Inflammatory macrophage (primary cell): ENCODE measurements around the gene SOCS1.
A peak's percentile ranks its signal among the peaks of the same experiment; 100 is the strongest.
"Not testable (repeated sequence)": the region's sequence is repeated elsewhere in the genome, so short reads cannot be mapped to it uniquely, and the experiment has no call there.

Experiments
- DNase-seq, 2 donors: peaks; one replicate each; pipeline ENCODE4 v3.0.0-alpha.2; 2020 to 2022
- total RNA-seq, 18 experiments: gene quantifications; one replicate each; lab custom pipeline; 2026; ENCODE audit warnings: mixed read lengths in 6 of 18, inconsistent platforms in 2 of 18; lab: John Stamatoyannopoulos, UW

Gene SOCS1
- 0.41 to 36.1 (median 2.4) reads per million in 18 experiments for total RNA-seq

- DNase-seq: peak; percentile 83 to 91
These were observed at the start of gene SOCS1 for GRCh38 chr16:11255737-11256660. SOCS1 (minus strand) TSS chr16:11256204; CDS start chr16:11255478, 726 bp downstream.

- no peak for DNase-seq
These were observed 47.6 kb upstream of the SOCS1 start for GRCh38 chr16:11303405-11304138.

- no peak for DNase-seq
These were observed 47.0 kb upstream of the SOCS1 start for GRCh38 chr16:11302977-11303376.

GRCh38 chr16:11301645-11302501 is 45.9 kb upstream of the SOCS1 start:
- DNase-seq: no peak

- DNase-seq: no peak
These were observed 44.5 kb upstream of the SOCS1 start for GRCh38 chr16:11300560-11300892.

- no peak for DNase-seq
These were observed 44.0 kb upstream of the SOCS1 start for GRCh38 chr16:11299865-11300559.

GRCh38 chr16:11298950-11299547 is 43.0 kb upstream of the SOCS1 start:
- DNase-seq: not testable (repeated sequence)

GRCh38 chr16:11298143-11298900 is 42.3 kb upstream of the SOCS1 start:
- no peak for DNase-seq

- DNase-seq: peak; percentile 40 to 45
These were observed 41.6 kb upstream of the SOCS1 start for GRCh38 chr16:11297492-11298142.

- DNase-seq: no peak
These were observed 40.9 kb upstream of the SOCS1 start for GRCh38 chr16:11296706-11297491.

- no peak for DNase-seq
These were observed 40.3 kb upstream of the SOCS1 start for GRCh38 chr16:11296351-11296705.

- DNase-seq: no peak
These were observed 39.7 kb upstream of the SOCS1 start for GRCh38 chr16:11295672-11296071.

GRCh38 chr16:11292076-11292748 is 36.2 kb upstream of the SOCS1 start:
- DNase-seq: no peak

GRCh38 chr16:11291091-11291703 is 35.2 kb upstream of the SOCS1 start:
- DNase-seq: no peak

- DNase-seq: no peak
These were observed 34.3 kb upstream of the SOCS1 start for GRCh38 chr16:11290102-11290893.

GRCh38 chr16:11289696-11290095 is 33.7 kb upstream of the SOCS1 start:
- peak; percentile 50 to 75 for DNase-seq

- no peak for DNase-seq
These were observed 33.2 kb upstream of the SOCS1 start for GRCh38 chr16:11289202-11289601.

- DNase-seq: no peak
These were observed 29.8 kb upstream of the SOCS1 start for GRCh38 chr16:11285842-11286241.
